Stimulated activated CD4-positive, alpha-beta T cell treated with anti-CD3 and anti-CD28 coated beads, Interleukin-2, amount 100 ng/mL, for 4 hours (primary cell): ENCODE results near the gene MSRB2.

Experiments
- DNase-seq: peaks from one replicate; pipeline ENCODE4 v3.0.0-alpha.2; 2020; ENCODE audit warnings: low read depth

MSRB2 gene

GRCh38 chr10:23111517-23112286 lies 16.3 kb downstream of the MSRB2 start:
- DNase-seq, result no peak

- DNase-seq, result no peak
These were observed 19.0 kb downstream of the MSRB2 start for GRCh38 chr10:23114228-23114850.

- DNase-seq, result no peak
These were observed 21.3 kb downstream of the MSRB2 start for GRCh38 chr10:23116486-23117205.

- no peak for DNase-seq
These were observed 24.9 kb downstream of the MSRB2 start for GRCh38 chr10:23120001-23120934.

- no peak for DNase-seq
These were observed 25.8 kb downstream of the MSRB2 start for GRCh38 chr10:23121135-23121534.

GRCh38 chr10:23136462-23136861 lies 41.1 kb downstream of the MSRB2 start:
- DNase-seq, result no peak

GRCh38 chr10:23139677-23140076 lies 44.3 kb downstream of the MSRB2 start:
- no peak for DNase-seq

- no peak for DNase-seq
These were observed 46.6 kb downstream of the MSRB2 start for GRCh38 chr10:23141995-23142394.

- DNase-seq, result no peak
These were observed 50.9 kb downstream of the MSRB2 start for GRCh38 chr10:23146258-23146657.

GRCh38 chr10:23147035-23147434 lies 51.7 kb downstream of the MSRB2 start:
- no peak for DNase-seq

GRCh38 chr10:23148214-23148613 lies 52.8 kb downstream of the MSRB2 start:
- no peak for DNase-seq

- DNase-seq, result no peak
These were observed 54.7 kb downstream of the MSRB2 start for GRCh38 chr10:23150091-23150490.

- no peak for DNase-seq
These were observed 55.2 kb downstream of the MSRB2 start for GRCh38 chr10:23150610-23151009.

GRCh38 chr10:23151071-23151470 lies 55.7 kb downstream of the MSRB2 start:
- no peak for DNase-seq

- no peak for DNase-seq
These were observed 59.8 kb downstream of the MSRB2 start for GRCh38 chr10:23155169-23155568.

GRCh38 chr10:23156447-23157150 lies 61.2 kb downstream of the MSRB2 start:
- DNase-seq, result no peak

- DNase-seq, result no peak
These were observed 61.9 kb downstream of the MSRB2 start for GRCh38 chr10:23157239-23157681.

GRCh38 chr10:23157691-23158369 lies 62.5 kb downstream of the MSRB2 start:
- no peak for DNase-seq

- DNase-seq, result no peak
These were observed 63.0 kb downstream of the MSRB2 start for GRCh38 chr10:23158370-23158769.

- no peak for DNase-seq
These were observed 76.0 kb downstream of the MSRB2 start for GRCh38 chr10:23171232-23171876.
